DND-41 (cell line): ENCODE results near the gene SLC6A18.

Experiments
- ATAC-seq: fragments of 200-7000 bp; cut with Tn5 transposase; 3 replicates; pipeline ENCODE4 v1.9.1; 2021; ENCODE audit warnings: low read depth; ENCODE audit not compliant: insufficient read depth
- DNase-seq: peaks from one replicate; pipeline ENCODE4 v3.0.0-alpha.2; 2020
- H2AFZ ChIP-seq: 2 replicates; pipeline ENCODE4 v1.6.0; 2012; ENCODE audit warnings: low read depth, low read length
- H3K27ac ChIP-seq: 2 replicates; pipeline ENCODE4 v1.5.1; 2012; ENCODE audit warnings: low read length, inconsistent platforms
- H3K27me3 ChIP-seq: fragments of 200-600 bp; sonication (generic); 2 replicates; pipeline ENCODE4 v1.6.0; 2012; ENCODE audit warnings: low read length, mild to moderate bottlenecking, inconsistent platforms; ENCODE audit not compliant: insufficient read depth, poor library complexity
- H3K36me3 ChIP-seq: 2 replicates; pipeline ENCODE4 v1.5.1; 2012; ENCODE audit warnings: low read length, inconsistent platforms; ENCODE audit not compliant: insufficient read depth
- H3K4me1 ChIP-seq: 2 replicates; pipeline ENCODE4 v1.5.1; 2012; ENCODE audit warnings: mild to moderate bottlenecking, low read length; ENCODE audit not compliant: insufficient read depth
- H3K4me2 ChIP-seq: 2 replicates; pipeline ENCODE4 v1.6.0; 2012; ENCODE audit warnings: mild to moderate bottlenecking, moderate library complexity, low read length, inconsistent platforms; ENCODE audit not compliant: insufficient read depth
- H3K4me3 ChIP-seq, 2 experiments: fragments of 200-600 bp in 1 of 2; shearing (Covaris generic) in 1 of 2; 2 replicates each; pipeline ENCODE4 v1.5.1; 2012 to 2016; ENCODE audit warnings: inconsistent platforms in 2 of 2, low read length in 2 of 2, mild to moderate bottlenecking in 2 of 2, low read depth in 1 of 2, moderate library complexity in 1 of 2
- H3K79me2 ChIP-seq: 2 replicates; pipeline ENCODE4 v1.6.0; 2012; ENCODE audit warnings: low read length, inconsistent platforms; ENCODE audit not compliant: insufficient read depth
- H3K9ac ChIP-seq: 2 replicates; pipeline ENCODE4 v1.6.0; 2012; ENCODE audit warnings: low read depth, mild to moderate bottlenecking, inconsistent platforms, low read length, moderate library complexity
- H3K9me3 ChIP-seq: 2 replicates; pipeline ENCODE4 v1.5.1; 2012; ENCODE audit warnings: low read length, moderate library complexity, mild to moderate bottlenecking, inconsistent platforms; ENCODE audit not compliant: insufficient read depth, severe bottlenecking
- H4K20me1 ChIP-seq: 2 replicates; pipeline ENCODE4 v1.6.0; 2012; ENCODE audit warnings: low read length; ENCODE audit not compliant: insufficient read depth
- EZH2 ChIP-seq: IDR thresholded peaks from 3 replicates; pipeline ENCODE4 v1.6.1; 2012; ENCODE audit warnings: borderline replicate concordance, low read depth, mild to moderate bottlenecking, moderate library complexity, low read length, inconsistent platforms; ENCODE audit not compliant: severe bottlenecking
- TF ChIP-seq, protein P1 (sequence below): IDR thresholded peaks from 2 replicates; pipeline ENCODE4 v1.5.1; 2012; ENCODE audit warnings: borderline replicate concordance, low read length, moderate library complexity, mild to moderate bottlenecking; ENCODE audit not compliant: poor library complexity, severe bottlenecking; ENCODE audit errors: extremely low read depth

The SLC6A18 gene

GRCh38 chr5:1254196-1254595 lies 29.0 kb downstream of the SLC6A18 start:
- H3K36me3 ChIP-seq: no peaks in the 10 kb centered on the region
- peak overlapping the region; percentile 71 for H3K27ac ChIP-seq
- H3K9me3 ChIP-seq: no peaks in the 10 kb centered on the region
- H3K79me2 ChIP-seq: no peaks in the 10 kb centered on the region
- TF ChIP-seq, protein P1, sequence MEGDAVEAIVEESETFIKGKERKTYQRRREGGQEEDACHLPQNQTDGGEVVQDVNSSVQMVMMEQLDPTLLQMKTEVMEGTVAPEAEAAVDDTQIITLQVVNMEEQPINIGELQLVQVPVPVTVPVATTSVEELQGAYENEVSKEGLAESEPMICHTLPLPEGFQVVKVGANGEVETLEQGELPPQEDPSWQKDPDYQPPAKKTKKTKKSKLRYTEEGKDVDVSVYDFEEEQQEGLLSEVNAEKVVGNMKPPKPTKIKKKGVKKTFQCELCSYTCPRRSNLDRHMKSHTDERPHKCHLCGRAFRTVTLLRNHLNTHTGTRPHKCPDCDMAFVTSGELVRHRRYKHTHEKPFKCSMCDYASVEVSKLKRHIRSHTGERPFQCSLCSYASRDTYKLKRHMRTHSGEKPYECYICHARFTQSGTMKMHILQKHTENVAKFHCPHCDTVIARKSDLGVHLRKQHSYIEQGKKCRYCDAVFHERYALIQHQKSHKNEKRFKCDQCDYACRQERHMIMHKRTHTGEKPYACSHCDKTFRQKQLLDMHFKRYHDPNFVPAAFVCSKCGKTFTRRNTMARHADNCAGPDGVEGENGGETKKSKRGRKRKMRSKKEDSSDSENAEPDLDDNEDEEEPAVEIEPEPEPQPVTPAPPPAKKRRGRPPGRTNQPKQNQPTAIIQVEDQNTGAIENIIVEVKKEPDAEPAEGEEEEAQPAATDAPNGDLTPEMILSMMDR: no peak
- TF ChIP-seq EZH2: no peak
- H3K9ac ChIP-seq: no peak overlapping the region
- ATAC-seq: no peak
- H4K20me1 ChIP-seq: no peaks in the 10 kb centered on the region
- H2AFZ ChIP-seq: no peak overlapping the region
- H3K4me3 ChIP-seq: no peak overlapping the region
- peaks cover 20% of the 10 kb centered on the region for H3K4me1 ChIP-seq
- H3K4me2 ChIP-seq: no peak overlapping the region
- DNase-seq: no peak
- no peaks in the 10 kb centered on the region for H3K27me3 ChIP-seq

GRCh38 chr5:1255081-1255561 lies 29.9 kb downstream of the SLC6A18 start:
- peak; percentile 95 for ATAC-seq
- Histone ChIP-seq H4K20me1 (no peaks in the 10 kb centered on the region), H3K9ac (no peak overlapping the region), H3K27ac (peak overlapping the region; percentile 71), H3K4me1 (peaks cover 20% of the 10 kb centered on the region), H3K4me3 (no peak overlapping the region), H3K79me2 (no peaks in the 10 kb centered on the region), H3K27me3 (no peaks in the 10 kb centered on the region), H3K4me2 (peak overlapping the region; percentile 13; the same call in 1 of the 2 replicates), H3K36me3 (no peaks in the 10 kb centered on the region), H2AFZ (no peak overlapping the region), H3K9me3 (no peaks in the 10 kb centered on the region)
- no peak for TF ChIP-seq EZH2
- TF ChIP-seq, protein P1: peak; percentile 24
- DNase-seq: peak; percentile 77

DNA sequence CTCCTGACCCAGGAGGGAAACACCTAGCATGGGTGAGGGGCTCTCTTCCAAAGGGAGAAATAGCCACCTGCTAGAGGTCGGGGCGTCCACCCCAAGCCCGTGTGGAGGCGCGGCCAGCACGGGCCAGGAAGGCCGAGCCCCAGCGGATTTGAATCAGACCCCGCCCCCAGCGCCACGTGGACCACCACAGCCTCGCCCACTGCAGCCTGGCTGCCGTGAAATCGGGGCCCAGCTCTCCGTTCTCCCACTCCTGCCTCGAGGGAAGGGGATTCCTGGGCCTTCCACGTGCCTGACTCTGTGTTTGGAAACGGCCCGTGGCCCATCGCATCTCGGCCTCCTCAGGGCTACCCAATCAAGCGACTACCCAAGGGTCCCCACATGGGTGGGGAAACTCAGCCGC lies 31.6 kb downstream of the SLC6A18 start:
- DNase-seq: no peak

More for the DNA sequence above, 31.6 kb downstream of the SLC6A18 start:
- H3K27me3 ChIP-seq: no peaks in the 10 kb centered on the region
- H3K36me3 ChIP-seq: no peaks in the 10 kb centered on the region
- H4K20me1 ChIP-seq: no peaks in the 10 kb centered on the region
- H3K9me3 ChIP-seq: peaks cover 7% of the 10 kb centered on the region
- no peak overlapping the region for H3K27ac ChIP-seq
- H2AFZ ChIP-seq: no peak overlapping the region
- no peak for ATAC-seq
- H3K4me2 ChIP-seq: no peak overlapping the region
- H3K79me2 ChIP-seq: no peaks in the 10 kb centered on the region
- no peak overlapping the region for H3K4me3 ChIP-seq
- peaks cover 20% of the 10 kb centered on the region for H3K4me1 ChIP-seq
- H3K9ac ChIP-seq: no peak overlapping the region
- no peak for TF ChIP-seq EZH2
- TF ChIP-seq, protein P1: no peak
